Thymus (tissue), 11 donors: Measurements from ENCODE around the gene SNX32. TPM values are rescaled to one million over a fixed set of nuclear protein-coding genes. Genes with fewer than 3 reads are reported as not detected.

Experiments used
- DNase-seq, 9 donors: peaks; one replicate each; pipeline ENCODE4 v3.0.0-alpha.2; 2013; ENCODE audit warnings: low spot score in 9 of 9, low read depth in 6 of 9, missing footprints in 1 of 9
- H3K27ac ChIP-seq, 2 donors: one replicate each; pipeline ENCODE4 v1.5.1; 2013; ENCODE audit warnings: control low read depth in 1 of 2, low read depth in 1 of 2, low read length in 1 of 2, mild to moderate bottlenecking in 1 of 2, moderate library complexity in 1 of 2
- H3K27me3 ChIP-seq, 2 donors: one replicate each; pipeline ENCODE4 v1.5.1; 2013; ENCODE audit warnings: low read length in 1 of 2; ENCODE audit not compliant: control insufficient read depth in 2 of 2, insufficient read depth in 1 of 2
- H3K36me3 ChIP-seq, 2 donors: one replicate each; pipeline ENCODE4 v1.5.1; 2013; ENCODE audit warnings: low read length in 1 of 2, mild to moderate bottlenecking in 1 of 2, moderate library complexity in 1 of 2; ENCODE audit not compliant: control insufficient read depth in 2 of 2, insufficient read depth in 2 of 2
- H3K4me1 ChIP-seq, 2 donors: one replicate each; pipeline ENCODE4 v1.5.1; 2013; ENCODE audit warnings: low read length in 2 of 2; ENCODE audit not compliant: control insufficient read depth in 2 of 2, insufficient read depth in 2 of 2
- H3K4me3 ChIP-seq, 2 donors: one replicate each; pipeline ENCODE4 v1.5.1; 2013; ENCODE audit warnings: low read length in 2 of 2, control low read depth in 1 of 2, mild to moderate bottlenecking in 1 of 2
- H3K9me3 ChIP-seq, 2 donors: one replicate each; pipeline ENCODE4 v1.5.1; 2013; ENCODE audit warnings: low read length in 1 of 2, mild to moderate bottlenecking in 1 of 2; ENCODE audit not compliant: control insufficient read depth in 2 of 2, insufficient read depth in 1 of 2
- WGBS: extraction: QIAGEN DNeasy Blood & Tissue Kit; methylation state at CpG from one replicate; pipeline ENCODE4 v1.1.7; 2013; 5-methylcytosine and 5-hydroxymethylcytosine counted together
- polyA plus RNA-seq: library from polyadenylated mRNA; stranded (reverse); fragments of 200-250 nt; gene quantifications from one replicate; pipeline ENCODE4 v1.2.3, GENCODE V29; 2013
- total RNA-seq: library from RNA; stranded (reverse); fragments of 120-200 nt; gene quantifications from one replicate; pipeline ENCODE4 v1.2.4, GENCODE V29; 2013
- donor health status: healthy.

SNX32 gene
- total and polyA plus RNA-seq, 2 donors = 0.38 to 1.1 TPM

DNA sequence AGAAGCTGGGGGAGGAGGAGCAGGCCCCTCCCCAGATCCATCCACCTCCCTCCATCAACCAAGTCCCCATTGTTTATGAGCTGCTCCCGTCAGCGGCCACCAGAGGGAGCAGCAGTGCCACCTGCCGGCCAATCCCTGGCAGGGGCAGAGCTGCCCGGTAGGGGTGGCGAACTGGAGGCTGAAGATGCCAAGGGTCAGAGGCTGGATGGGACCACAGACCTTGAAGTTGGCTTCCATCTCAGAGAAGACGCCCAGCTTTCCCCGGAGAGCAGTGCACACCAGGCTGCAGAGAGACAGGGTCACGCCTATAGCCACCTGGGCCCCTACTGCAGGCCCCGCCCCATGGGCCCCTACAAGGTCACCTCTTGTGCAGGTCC lies 50.9 kb downstream of the SNX32 start:
- Histone ChIP-seq H3K4me1 (peaks cover 7 to 42% of the 10 kb centered on the region in 2 donors), H3K27me3 (no peaks in the 10 kb centered on the region), H3K4me3 (no peak overlapping the region), H3K9me3 (peaks cover 0 to 12% of the 10 kb centered on the region in 2 donors), H3K27ac (no peak overlapping the region), H3K36me3 (peaks cover 26 to 50% of the 10 kb centered on the region in 2 donors)
- DNase-seq = peak in 4 of 9 donors; percentile 76 to 85 (median 80)
- 29% methylated on average over 9 of the region's 9 CpGs for WGBS

DNA sequence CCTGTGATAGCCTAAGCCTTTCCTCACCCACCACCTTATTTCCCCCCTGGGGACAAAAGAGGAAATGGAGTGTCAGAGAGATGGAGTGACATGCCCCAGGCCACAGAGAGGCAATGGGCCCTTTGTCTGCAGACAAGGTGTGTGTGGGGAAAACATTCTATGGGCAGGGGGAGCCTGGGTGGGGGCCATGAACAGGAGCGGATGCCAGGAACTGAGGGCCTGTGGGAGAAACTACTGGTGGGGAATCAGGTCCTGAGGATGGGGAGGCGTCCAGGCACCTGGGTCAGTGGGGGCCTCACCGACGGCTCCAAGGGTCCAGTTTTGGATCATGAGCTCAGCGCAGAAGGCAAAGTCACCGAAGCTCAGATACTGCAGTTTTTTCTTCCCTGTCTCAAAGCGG lies 51.5 kb downstream of the SNX32 start:
- no peak overlapping the region for H3K4me3 ChIP-seq
- H3K9me3 ChIP-seq = peaks cover 0 to 12% of the 10 kb centered on the region in 2 donors
- H3K36me3 ChIP-seq = peaks cover 26 to 50% of the 10 kb centered on the region in 2 donors
- peaks cover 11 to 44% of the 10 kb centered on the region in 2 donors for H3K4me1 ChIP-seq
- no peak overlapping the region for H3K27ac ChIP-seq
- DNase-seq = no peak
- 97% methylated on average over 7 of the region's 7 CpGs for WGBS
- no peaks in the 10 kb centered on the region for H3K27me3 ChIP-seq

DNA sequence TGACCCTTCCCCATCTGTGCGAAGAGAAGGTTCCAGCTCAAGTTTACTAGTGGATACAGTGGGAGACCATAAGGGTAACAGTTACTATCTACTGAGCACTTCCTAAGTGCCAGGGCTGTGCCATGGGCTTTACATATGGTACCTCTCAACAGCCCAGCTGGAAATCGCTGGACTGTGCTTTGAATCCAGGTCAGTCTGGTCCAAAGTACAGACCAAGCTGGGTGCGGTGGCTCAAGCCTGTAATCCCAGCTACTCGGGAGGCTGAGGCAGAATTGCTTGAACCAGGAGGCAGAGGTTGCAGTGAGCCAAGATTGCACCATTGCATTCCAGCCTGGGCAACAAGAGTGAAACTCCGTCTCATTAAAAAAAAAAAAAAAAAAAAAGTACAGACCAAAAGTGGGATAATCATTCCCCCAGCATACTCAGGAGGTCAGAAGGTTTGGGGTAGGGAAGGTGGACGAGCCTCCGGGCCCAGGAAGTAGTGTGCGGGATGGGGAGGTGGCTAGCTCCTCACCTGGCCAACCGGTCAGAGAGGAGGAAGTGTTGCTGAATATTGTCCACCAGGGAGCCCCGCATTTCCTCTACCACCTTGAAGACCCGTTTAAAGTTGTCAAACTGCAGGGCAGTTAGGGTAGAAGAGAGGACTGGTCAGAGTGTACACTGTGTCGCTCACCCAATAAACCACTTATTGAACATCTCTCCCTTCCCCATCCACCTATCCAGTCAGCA lies 52.2 kb downstream of the SNX32 start:
- Histone ChIP-seq H3K36me3 (peaks cover 26 to 50% of the 10 kb centered on the region in 2 donors), H3K9me3 (peaks cover 0 to 7% of the 10 kb centered on the region in 2 donors), H3K27me3 (no peaks in the 10 kb centered on the region), H3K4me1 (peaks cover 12 to 43% of the 10 kb centered on the region in 2 donors), H3K27ac (no peak overlapping the region), H3K4me3 (no peak overlapping the region)
- DNase-seq = no peak
- 95% methylated on average over 12 of the region's 12 CpGs for WGBS

DNA sequence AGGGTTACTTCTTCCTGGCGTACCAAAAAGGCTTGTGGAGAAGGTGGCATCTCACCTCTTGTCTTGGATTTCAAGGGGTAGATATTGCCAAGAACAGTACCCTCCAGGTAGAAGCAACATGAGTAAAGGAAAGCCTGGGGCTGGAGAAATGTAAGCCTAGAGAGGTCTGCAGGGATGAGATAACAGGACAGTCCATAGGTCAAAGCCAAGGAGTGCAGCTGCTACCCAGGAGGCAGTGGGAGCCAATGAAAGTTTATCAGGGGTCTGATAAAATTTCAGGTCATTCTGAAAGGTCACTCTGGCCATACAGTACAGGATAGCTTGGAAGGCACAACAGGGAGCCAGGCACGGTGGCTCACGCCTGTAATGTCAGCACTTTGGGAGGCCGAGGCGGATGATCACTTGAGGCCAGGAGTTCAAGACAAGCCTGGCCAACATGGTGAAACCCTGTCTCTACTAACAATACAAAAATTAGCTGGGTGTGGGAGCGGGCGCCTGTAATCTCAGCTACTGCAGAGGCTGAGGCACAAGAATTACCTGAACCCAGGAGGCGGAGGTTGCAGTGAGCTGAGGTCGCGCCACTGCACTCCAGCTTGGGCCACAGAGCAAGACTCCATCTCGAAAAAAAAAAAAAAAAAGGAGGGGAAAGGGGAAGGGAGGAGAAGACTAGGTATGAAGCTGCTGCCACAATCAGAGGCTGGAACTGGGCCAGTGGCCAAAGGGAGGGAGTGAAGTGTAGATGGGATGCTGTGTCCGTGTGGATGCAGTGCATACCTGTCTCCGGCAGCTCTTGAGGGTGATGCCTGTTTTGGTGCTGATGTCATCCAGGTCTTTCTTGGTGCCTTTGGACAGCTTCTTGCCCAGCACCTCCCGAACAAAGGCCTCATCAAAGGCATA lies 53.3 kb downstream of the SNX32 start:
- H3K36me3 ChIP-seq = peaks cover 26 to 47% of the 10 kb centered on the region in 2 donors
- no peak overlapping the region for H3K27ac ChIP-seq
- H3K27me3 ChIP-seq = no peaks in the 10 kb centered on the region
- H3K9me3 ChIP-seq = peaks cover 0 to 7% of the 10 kb centered on the region in 2 donors
- no peak for DNase-seq
- peaks cover 19 to 49% of the 10 kb centered on the region in 2 donors for H3K4me1 ChIP-seq
- H3K4me3 ChIP-seq = peak overlapping the region in 1 of 2 donors; percentile 90
- 95% methylated on average over 14 of the region's 14 CpGs for WGBS

DNA sequence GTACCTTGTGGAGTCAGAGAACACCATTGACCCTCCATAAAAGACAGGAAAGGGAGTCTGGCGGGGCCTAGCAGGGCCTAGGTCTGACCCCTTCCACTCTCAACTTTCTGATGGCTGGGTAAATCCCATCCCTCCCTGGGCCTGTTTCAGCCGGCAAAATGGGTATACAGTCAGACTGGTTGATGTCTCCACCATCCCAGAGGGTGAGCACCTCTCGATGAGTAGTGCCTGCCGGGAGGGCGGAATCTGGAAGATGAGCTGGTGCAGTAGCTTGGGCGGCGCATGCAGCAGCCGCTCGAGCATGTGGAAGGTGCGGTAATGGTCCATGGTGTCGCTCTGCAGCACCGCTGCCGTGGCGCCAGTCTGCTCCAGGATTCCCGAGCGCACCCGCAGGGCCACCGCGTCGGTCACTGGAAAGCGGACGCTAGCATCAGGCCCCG lies 54.0 kb downstream of the SNX32 start:
- Histone ChIP-seq H3K27ac (peak overlapping the region; percentile 77 to 95), H3K4me1 (peaks cover 25 to 55% of the 10 kb centered on the region in 2 donors), H3K4me3 (peak overlapping the region; percentile 54 to 90), H3K9me3 (peaks cover 0 to 7% of the 10 kb centered on the region in 2 donors), H3K27me3 (no peaks in the 10 kb centered on the region), H3K36me3 (peaks cover 22 to 40% of the 10 kb centered on the region in 2 donors)
- 9% methylated on average over 23 of the region's 23 CpGs for WGBS
- DNase-seq = no peak

DNA sequence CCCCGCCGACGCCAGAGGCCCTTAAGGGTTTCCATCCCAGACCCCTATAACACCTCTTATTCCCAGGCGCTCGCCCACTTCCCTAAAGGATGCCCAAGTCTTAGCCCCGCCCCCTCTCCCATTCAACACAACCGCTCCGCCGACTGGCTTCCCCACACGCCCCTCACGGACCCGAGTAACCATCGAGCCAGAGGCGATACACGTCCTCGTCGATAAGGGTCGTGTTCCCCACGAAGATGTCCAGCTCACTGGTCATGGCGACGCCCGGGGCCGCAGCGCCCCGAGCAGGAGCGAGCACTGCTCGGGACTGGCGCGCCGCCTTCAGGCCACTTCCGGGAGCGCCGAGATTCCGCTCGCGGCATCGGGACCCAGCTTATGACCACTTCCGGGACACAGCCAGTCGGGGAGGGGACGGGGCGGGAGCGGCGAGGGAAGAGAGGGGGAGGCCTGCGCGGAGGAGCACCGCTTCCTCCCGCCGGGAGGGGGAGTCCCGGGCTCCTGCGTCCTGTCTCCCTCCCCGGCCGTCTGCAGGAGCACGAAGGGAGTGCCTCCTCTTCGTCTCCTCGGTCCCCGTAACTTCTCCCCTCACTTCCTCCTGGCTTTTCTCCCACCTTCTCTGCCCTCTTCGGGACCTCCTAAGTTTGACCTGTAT lies 54.5 kb downstream of the SNX32 start, which contains the start of gene FIBP:
TSS of gene FIBP (minus strand) at position 309 of the 652 bp plus-strand sequence. CDS start at position 256, 53 bp downstream.
- no peaks in the 10 kb centered on the region for H3K27me3 ChIP-seq
- H3K4me3 ChIP-seq = peak within 1 kb of the TSS; percentile 54 to 90
- H3K36me3 ChIP-seq = peaks cover 18 to 35% of the 10 kb centered on the region in 2 donors
- H3K4me1 ChIP-seq = peaks cover 27 to 61% of the 10 kb centered on the region in 2 donors
- H3K27ac ChIP-seq = peak within 1 kb of the TSS; percentile 92 to 95
- WGBS = under 1% methylated on average over 57 of the region's 57 CpGs
- peaks cover 0 to 7% of the 10 kb centered on the region in 2 donors for H3K9me3 ChIP-seq
- DNase-seq = peak; percentile 82 to 96 (median 89)

DNA sequence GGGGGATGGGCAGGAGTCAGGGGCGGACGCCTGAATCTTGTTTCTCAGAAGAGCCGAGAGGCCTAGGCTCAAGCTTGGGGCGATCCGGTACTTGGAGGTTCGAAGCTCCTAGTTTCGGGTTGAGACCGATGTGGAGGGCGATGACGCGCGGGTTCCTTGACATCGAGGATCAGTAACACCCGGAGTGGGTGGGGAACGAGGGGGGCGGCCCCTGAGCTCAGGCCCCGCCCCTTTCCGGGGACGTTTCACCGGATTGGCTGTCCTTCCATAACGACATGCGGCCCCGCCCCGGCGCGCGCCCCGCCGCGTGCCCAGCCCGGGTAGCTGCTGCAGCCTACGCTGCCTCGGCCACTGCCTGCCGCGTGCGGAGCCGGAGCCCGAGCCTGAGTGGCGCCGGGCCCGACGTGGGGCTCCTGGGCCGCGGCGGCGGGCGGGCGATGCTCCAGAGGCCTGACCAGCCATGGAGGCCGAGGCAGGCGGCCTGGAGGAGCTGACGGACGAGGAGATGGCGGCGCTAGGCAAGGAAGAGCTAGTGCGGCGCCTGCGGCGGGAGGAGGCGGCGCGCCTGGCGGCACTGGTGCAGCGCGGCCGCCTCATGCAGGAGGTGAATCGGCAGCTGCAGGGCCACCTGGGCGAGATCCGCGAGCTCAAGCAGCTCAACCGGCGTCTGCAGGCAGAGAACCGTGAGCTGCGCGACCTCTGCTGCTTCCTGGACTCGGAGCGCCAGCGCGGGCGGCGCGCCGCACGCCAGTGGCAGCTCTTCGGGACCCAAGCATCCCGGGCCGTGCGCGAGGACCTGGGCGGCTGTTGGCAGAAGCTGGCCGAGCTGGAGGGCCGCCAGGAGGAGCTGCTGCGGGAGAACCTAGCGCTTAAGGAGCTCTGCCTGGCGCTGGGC lies 56.8 kb downstream of the SNX32 start, which contains the start of gene CCDC85B:
TSS of gene CCDC85B (plus strand) at position 350 of the 895 bp plus-strand sequence. CDS start at position 461, 111 bp downstream.
- under 1% methylated on average over 94 of the region's 94 CpGs for WGBS

More for the DNA sequence above, 56.8 kb downstream of the SNX32 start, which contains the start of gene CCDC85B:
- H3K27me3 ChIP-seq = peaks cover 0 to 2% of the 10 kb centered on the region in 2 donors
- H3K9me3 ChIP-seq = peaks cover 0 to 7% of the 10 kb centered on the region in 2 donors
- peak within 1 kb of the TSS; percentile 93 to 95 for H3K27ac ChIP-seq
- peak; percentile 86 to 98 (median 96) for DNase-seq
- peak within 1 kb of the TSS; percentile 73 to 90 for H3K4me3 ChIP-seq
- peaks cover 3 to 13% of the 10 kb centered on the region in 2 donors for H3K36me3 ChIP-seq
- peaks cover 37 to 65% of the 10 kb centered on the region in 2 donors for H3K4me1 ChIP-seq
